Stimulated activated CD4-positive, alpha-beta T cell treated with anti-CD3 and anti-CD28 coated beads, Interleukin-15, amount 100 ng/mL, for 48 hours (primary cell): ENCODE measurements around the gene OR4K1.
"Not testable (repeated sequence)": the region's sequence is repeated elsewhere in the genome, so short reads cannot be mapped to it uniquely, and the experiment has no call there.

Source experiments
- DNase-seq, 2 donors: peaks; one replicate each; pipeline ENCODE4 v3.0.0-alpha.2; 2020; ENCODE audit warnings: low read depth in 2 of 2

OR4K1 gene

DNA sequence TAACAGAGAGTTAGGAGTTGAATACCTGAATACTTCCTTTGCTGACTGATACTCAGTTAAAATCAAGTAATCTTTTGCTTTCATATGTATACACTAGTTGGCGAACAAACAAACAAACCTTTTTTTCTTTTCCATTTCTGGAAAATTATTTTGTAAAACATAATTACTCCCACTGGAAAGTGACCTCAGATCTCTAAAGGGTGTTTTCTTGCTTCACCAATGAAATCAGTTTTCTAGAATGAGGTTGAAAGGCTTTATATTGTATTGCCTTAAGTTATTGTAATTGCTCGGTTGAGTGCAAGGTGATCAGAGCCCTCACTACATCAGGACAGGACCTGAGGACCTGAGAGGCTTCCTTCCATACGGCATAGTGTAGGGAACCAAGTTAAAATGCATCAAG, at the start of gene OR4K1:
OR4K1 (plus strand) TSS at position 301 of the 400 bp plus-strand sequence. CDS start 4,750 bp downstream, outside the sequence.
- DNase-seq, result no peak

GRCh38 chr14:19895282-19895681, 35.4 kb upstream of the OR4K1 start:
- no peak for DNase-seq

DNA sequence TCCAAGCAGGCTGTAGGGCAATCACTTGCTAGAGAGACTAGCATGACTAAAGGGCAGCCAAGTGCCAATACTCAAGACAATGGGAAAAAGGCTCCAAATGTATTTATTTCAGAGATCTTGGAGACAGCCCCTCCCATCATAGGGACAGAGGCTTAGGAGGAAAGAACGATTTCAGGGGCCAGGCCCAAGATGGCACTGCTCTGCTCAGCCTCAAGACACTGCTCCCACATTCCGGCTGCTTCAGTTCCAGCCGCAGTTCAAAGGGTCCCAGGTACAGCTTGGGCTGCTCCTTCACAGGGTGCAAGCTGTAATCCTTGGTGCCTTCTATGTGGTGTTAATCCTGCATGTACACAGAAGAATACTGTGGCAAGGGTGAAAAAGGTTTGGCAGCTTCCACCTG, 29.7 kb upstream of the OR4K1 start:
- no peak for DNase-seq

DNA sequence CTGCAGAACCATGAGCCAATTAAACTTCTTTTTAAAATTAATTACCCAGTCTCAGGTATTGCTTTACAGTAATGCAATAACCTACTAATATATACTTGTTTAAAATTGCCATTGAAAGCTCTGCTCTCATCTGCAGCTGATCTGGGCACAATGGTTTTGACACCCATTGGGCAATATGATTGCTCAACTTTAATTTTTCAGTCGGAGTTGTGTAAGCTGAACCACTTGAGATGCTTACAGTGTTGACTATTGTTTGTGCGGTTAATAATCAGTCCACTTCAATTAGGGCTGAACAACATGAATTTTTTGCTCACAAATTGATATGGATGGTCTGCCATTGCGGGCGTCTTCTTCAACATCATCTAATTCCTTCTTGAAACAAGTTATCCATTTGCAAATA, 28.3 kb upstream of the OR4K1 start:
- no peak for DNase-seq

DNA sequence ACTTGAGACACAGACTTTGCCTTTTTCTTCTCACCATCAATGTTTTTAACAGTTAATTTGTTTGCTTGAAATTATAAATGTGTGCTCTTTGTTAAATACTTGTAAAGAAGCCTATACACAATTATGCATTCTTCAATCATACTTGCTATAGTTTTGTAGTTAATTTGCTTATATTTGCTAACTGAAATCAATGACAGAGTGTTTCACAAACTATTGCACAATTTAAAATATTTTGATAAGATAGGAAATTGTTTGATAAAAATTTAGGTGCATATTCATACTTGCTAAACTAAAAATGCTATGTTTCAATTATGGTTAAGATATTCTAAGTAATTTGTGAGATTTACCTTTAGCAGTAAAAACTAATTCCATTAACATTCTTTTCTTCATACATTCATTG, 24.1 kb upstream of the OR4K1 start:
- DNase-seq, result no peak

DNA sequence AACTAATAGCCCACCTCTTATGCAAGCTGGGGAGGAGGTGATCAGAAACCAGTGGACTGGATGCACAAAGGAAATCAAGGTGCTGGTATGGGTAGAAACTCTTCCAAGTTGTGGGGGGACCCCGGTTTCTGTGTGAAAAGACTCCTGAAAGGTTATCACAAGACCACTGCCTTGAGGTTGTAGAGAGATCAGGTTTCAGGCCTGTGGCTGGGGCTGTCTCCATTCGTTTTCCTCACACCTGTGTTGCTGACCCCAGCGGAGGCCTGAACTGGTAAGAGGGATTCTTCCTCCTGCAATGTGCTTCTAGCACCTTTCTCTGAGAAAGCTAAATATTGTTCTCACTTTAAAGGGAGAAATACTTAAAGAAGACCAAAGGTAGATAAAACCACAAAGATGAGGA, 19.6 kb upstream of the OR4K1 start:
- DNase-seq, result no peak

DNA sequence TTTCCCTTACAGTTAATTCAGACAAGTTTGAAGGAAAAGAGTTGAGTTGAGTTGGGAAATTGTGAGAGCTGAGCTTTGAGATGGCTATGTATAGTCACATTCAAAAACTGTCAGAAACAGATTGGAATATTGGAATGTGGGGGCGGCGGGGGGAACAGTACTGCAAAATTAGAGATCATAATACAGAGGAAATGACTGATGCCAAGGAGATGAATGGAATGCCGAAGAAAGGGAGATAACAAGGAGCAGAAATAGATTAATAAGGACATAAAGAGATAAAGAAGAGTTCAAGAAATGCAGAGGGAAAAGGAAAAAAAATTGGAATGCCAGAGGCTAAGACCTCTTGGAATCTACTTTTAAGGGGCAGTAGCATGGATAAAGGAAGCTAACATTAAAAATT, 13.5 kb upstream of the OR4K1 start:
- DNase-seq, result no peak

- no peak for DNase-seq
These were observed 12.7 kb upstream of the OR4K1 start for GRCh38 chr14:19917955-19918518.

DNA sequence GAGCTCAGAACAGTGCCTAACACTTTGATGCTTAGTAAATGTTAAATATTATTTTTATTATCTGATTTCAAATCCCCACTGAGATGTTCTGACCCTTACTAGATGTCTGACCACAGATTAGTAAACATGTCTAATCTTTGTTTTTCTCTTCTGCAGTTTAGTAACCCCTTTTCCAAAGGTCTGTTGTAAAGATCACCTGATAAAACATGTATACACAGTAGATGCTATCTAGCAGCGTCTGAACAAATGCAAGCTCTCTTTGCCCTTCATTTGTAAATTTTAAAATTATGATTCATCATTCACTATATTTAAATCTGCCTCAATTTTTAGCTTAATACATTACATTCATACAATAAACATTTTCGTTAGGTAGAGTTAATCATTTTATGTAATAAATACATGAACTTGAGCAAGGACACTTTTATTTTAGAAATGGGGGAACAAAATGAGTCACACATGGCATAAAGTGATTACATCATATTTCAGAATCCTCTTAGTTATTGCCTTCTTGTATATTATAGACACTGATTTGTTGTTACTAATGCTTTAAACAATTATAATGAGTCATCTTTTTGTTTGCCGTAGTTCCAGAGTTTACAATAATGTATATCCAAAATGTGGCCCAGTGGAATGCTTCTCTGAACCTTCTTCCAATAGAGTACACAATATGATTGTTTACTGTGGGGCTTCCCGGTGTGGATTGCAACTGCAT, 12.0 kb upstream of the OR4K1 start:
- DNase-seq, result no peak

DNA sequence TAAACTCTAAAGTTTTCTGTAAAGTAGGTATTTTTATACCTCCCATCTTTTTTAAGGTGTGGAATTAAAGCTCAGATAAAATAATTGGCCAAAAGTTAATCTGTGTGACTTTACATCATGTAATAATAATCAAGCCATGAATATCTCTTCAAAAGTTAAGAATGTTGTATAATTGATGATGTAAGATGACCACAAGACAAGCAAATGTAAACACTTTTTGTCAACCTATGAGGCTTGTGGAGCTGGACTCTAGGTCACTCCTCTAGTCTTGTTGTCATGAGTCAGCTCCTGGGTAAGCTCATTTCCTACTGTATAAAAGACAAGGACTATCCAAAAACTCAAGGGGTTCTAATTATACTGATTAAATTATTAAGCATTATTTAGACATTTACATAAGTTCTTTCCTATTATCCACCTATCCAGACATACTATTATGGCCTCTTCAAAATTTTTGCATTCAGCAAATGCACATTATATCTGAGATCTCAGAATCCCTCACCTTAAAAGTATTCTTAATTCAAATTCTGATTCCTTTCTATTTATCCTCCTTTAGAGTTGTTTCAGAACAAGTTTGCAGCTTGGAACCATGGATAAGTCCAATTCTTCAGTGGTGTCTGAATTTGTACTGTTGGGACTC, 10.6 kb upstream of the OR4K1 start, which contains the start of gene OR4K5:
OR4K5 (plus strand) TSS at position 587 of the 637 bp plus-strand sequence; CDS start at position 587, 0 bp downstream.
- no peak for DNase-seq

GRCh38 chr14:19941668-19942067, 11.0 kb downstream of the OR4K1 start:
- no peak for DNase-seq

- no peak for DNase-seq
These were observed 16.8 kb downstream of the OR4K1 start for GRCh38 chr14:19947413-19948090.

- no peak for DNase-seq
These were observed 18.5 kb downstream of the OR4K1 start for GRCh38 chr14:19949218-19949617.

DNA sequence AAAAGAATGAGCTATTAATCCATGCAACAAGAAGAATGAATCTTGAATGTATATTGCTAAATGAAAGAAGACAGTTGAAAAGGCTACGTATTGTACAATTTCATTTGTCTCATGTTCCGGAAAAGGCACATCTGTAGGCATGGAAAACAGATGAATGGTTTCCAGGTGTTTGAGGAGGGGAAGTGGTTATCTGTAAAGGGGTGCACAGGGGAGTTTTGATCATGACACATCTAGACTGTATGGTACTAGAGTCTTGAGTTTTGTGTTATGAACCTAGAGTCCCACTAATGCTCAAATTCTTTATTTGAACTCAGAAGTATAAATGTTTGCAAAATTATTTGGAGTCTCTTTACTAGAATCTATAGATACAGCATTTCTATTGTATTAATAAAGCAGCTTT, 39.0 kb downstream of the OR4K1 start:
- not testable (repeated sequence) for DNase-seq

GRCh38 chr14:19974844-19975243, 44.1 kb downstream of the OR4K1 start:
- no peak for DNase-seq

DNA sequence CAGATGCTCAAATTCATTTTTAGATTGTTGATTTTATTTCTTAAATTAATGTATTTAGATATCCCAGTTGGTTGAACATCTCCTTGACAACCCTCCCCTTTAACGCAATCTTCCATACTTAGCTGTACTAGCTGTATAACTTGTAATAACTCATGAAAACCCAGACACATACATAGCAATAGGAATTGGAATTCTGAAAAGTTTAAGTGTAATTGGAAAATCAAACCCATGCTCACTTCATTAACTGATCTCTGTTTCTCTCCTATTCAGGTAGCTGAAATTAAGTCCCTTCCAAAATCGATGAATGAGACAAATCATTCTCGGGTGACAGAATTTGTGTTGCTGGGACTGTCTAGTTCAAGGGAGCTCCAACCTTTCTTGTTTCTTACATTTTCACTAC, 44.6 kb downstream of the OR4K1 start, which contains the start of gene OR4K15:
OR4K15 (plus strand) TSS at position 301 of the 400 bp plus-strand sequence; CDS start at position 301, 0 bp downstream.
- no peak for DNase-seq
